ENCODE measurements around the gene STOX2.

- no peak for TF ChIP-seq EZH2 (IDR thresholded peaks at IDR 0.05)
- no peak for TF ChIP-seq CTCF (IDR thresholded peaks at IDR 0.05)
Measured at GRCh38 chr4:184024637-184025036, 119.5 kb downstream of the STOX2 start.

All from neural progenitor cell (in vitro differentiated cells).